CD4-positive, alpha-beta T cell treated with Interleukin-4 for 1 hour (primary cell): ENCODE results near the gene VSNL1.
"Not testable (repeated sequence)": the region's sequence is repeated elsewhere in the genome, so short reads cannot be mapped to it uniquely, and the experiment has no call there.

ENCODE experiments used
- DNase-seq, 2 donors: peaks; one replicate each; pipeline ENCODE4 v3.0.0-alpha.2; 2020 to 2022

The VSNL1 gene

DNA sequence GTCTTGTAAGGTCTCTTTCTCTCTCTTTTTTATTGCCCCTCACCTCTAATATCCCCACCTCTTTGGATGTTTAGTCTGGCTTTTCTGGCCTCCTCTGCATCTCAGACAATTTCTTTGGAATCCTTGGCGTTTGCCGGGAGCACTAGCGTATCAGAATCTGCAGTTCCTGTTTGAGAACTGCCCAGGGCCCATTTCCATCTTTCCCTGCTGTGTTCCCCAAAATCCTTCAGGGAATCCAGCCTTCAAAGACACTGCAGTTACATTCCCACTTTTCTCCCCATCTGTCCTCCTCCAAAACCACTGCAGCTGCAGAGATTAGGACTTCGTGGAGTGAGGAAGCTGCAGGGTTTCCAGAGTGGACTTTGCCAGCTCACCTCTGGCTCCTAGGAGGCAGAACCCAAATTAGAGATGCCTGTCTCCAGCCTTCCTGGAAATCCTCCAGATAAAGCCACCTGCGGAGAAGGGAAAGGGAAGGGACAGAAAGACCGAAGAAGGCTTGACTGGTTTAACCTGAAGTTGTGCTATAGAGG lies 2.7 kb downstream of the VSNL1 start:
- DNase-seq: no peak

DNA sequence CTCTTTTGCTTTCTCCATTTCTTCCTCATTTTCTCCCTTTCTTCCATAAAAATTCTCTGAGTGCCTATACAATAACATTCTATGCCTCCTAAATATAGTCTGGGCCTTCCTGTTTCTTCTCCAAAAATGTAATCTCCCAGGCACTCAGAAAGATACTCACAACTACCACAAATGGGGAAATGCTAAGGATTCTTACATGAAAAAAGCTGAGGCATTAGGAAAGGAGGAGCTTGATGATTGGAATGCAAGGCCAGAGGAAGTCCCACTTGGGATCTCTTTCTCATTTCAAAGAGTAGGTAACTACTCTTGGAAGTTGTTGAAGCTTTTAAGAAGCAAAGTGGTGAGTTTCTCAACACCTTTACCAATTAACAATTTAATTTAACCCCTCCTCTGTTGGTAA lies 3.4 kb downstream of the VSNL1 start:
- DNase-seq: no peak

DNA sequence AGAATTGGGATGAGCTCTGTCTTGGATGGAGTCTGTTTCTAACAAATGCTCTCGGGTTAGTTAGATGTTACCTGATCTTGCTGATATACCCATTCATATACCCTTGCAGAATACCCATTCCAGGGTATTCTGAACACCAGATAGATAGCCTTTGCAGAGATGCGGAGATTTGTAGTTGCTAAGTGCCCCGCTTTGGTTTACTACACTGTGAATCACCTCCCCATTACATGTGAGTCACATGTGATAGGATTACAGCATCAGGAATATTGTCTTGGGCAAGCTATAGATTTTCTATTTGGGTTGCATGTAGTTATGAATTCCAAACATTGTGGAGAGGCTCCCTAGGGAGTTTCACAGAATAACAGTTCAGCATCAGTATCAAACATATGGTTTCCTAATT lies 3.8 kb downstream of the VSNL1 start:
- DNase-seq: no peak

DNA sequence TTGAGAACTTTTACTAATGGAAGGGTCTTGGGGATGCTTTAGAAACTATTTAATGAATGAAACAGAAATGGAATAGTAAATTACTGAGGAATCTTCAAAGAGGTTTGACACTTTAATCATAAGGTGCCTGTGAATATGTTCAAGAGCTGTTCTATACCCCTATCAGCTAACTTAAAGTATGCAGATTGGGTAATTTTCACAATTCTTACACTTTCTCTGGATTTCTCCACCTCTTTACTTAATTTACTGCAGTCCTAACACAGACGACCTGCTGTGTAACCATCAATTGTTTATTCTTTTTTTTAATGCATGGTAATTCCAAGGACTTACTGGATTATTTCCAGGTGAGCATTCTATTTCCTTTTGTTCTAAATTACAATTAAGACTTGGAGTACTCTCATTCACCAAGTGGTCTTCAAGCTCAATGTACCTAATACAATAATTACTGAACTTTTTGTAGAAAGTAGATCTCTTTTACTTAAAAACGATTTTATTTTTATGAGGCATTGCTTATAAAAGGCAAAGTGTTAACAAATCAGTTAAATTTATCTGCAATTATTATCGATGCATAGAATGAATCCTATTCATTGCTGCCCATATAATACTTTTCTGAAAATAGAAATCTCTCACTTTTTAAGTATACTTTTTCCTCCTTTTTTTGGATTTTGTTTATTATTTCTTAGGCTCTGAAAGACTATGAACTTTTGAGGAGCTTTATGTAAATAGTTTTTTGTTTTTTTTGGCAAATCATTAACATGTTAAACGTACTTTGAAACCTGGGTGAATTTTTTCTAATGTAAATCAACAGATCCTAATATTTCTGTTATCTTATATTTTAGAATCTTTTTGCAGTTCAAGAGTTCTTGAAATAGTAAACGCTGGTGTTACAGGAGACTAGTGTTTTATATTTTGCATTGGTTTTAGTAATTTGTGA lies 5.5 kb downstream of the VSNL1 start:
- no peak for DNase-seq

DNA sequence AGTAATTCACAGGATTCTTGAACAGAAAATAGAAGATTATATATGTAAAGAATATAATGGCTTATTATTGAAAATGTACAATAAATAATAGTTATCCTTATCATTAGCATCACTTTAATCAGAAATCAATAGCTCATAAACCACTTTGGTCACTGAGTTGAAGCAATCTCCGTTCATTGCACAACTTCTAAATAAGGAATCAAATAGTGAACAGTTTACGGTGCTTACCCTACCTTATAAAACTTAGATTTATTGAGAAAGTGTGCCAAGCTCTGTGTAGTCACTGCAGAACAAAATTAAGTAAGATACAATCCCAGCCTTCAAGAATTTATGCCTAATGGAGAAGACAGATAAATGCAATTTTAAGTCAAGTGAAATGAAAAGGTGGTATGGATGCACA lies 6.7 kb downstream of the VSNL1 start:
- DNase-seq: no peak

DNA sequence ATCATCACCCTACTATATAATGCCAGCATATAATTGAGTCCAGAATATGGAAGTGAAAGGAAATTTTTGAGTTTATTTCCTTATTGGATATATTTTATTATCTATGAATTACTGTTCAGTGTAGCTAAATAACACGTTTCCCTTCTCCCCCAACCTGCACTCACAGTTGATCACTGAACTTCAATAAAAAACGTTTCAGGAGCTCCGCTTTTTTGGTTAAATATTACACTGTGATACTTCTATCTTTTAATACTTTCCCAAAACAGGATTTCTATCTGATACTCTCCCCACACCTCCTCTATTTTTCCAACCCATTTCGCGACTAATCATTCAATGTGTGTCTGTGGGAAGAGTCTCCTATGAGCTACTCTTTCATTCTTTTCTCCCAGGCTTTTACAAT lies 7.2 kb downstream of the VSNL1 start:
- no peak for DNase-seq

DNA sequence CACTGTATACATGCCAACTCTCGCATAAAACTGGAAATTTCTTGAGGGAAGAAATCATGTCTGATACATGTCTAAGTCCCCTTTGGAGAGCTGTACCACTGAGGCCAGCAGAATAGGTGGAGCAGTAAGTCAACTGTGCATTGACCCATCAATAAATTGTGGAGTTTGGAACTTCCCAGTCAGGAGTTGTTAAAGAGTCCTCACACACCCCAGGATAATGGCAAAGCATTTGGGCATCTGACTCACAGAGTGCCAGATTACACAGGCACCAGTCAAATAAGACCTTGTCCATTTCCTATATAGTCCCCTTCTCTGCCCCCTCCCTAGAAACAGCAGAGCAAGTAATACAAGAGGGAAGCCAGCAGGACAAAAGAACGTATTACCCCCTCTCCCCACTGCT lies 10.4 kb downstream of the VSNL1 start:
- DNase-seq: no peak

DNA sequence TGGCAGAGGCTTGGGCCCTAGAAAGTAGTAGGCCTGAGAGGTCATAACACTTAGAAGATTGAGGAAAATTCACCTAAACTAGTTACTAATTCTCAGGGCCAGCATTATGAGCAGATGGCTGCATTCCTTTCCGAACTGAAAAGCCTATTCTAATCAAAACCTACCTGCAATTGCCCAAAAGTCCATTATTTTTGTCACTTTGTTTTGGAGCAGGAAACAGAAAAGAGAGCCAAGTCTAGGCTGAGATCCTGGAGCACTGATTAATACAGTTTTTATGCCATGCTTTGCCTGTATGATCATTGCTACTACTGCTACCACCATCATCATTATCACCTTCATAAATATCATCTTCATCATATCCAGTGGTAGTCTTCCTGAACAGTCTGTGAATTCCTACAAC lies 14.7 kb downstream of the VSNL1 start:
- no peak for DNase-seq

DNA sequence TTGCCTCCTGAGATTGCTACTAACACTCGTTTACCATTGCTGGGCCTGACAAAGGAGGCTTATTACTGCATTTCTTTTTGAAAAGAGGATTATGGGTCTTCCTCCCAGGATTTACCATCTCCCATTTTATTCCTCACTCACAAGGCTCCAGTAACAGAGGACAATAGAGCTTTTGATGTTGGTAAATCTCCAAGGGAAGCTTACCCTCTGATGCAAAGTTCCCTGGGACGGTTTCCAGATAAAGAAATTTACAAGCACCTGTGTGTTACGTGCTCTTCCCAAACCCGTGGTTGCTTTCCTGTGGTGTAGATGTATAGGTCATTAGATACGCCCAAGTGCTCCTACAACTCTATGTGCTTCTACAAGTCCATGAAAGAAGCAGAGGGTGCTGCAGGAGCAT lies 17.1 kb downstream of the VSNL1 start:
- DNase-seq: no peak

DNA sequence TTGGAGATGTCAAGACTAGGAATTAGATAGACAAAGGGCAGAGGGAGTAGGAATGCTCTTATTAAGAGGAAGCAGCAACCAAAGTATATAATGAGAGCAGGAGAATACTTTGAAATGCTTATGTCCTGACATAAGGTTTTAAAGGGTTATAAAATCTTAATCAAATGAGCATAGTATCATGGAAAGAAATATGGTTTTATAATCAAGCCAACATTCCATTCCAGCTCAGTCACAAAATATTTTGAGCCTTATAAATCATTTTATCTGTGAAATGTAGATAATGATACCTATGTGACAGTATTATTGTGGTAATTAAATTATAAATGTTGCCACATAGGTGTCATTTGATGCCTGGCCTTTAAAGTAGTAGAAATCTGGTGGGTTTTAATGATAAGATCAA lies 17.6 kb downstream of the VSNL1 start:
- no peak for DNase-seq

DNA sequence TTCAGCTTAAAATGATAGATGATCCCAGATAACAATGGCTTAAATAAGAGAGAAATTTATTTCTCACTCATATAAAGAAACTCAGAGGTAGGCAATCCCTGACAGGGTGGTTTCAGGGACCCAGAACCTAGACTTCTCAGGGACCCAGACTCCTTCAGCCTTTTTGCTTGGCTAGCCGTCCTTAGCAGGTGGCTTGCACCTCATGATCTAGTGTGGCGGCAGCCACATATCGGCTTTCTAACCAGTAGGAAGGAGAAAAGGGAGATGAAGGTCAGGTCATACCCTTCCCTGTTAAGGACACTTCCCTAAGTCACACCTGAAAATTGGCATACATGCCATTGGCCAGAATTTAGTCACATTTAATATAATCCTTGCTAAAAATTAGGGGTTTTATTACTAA lies 18.4 kb downstream of the VSNL1 start:
- DNase-seq: no peak

DNA sequence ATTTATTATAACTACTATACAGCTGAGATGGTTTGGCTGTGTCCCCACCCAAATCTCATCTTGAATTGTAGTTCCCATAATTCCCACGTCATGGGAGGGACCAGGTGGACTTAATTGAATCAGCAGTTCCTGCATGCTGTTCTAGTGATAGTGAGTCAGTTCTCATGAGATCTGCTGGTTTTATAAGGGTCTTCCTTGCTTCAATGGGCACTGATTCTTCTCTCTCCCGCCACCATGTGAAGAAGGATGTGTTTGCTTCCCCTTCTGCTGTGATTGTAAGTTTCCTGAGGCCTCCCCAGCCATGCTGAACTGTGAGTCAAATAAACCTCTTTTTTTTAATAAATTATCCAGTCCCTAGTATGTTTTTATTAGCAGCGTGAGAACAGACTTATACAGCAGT lies 25.2 kb downstream of the VSNL1 start:
- DNase-seq: not testable (repeated sequence)

DNA sequence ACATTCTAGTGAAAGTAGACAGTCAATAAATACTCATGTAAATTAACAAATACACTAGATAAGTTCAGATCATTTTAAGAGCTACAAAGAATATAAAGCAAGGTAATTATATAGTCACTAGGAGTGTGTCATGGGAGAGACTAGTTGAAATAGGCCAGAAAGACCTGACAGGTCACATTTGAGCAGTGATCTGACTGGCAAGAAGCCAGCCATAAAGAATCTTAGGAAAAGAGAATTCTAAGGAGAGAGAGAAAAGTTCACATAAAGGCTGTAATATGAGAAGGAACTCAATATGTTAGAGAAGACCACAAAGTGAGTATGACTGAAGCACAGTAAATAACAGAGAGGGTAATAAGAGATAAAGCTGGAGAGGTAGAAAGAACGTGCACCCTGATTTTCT lies 31.2 kb downstream of the VSNL1 start:
- DNase-seq: no peak

DNA sequence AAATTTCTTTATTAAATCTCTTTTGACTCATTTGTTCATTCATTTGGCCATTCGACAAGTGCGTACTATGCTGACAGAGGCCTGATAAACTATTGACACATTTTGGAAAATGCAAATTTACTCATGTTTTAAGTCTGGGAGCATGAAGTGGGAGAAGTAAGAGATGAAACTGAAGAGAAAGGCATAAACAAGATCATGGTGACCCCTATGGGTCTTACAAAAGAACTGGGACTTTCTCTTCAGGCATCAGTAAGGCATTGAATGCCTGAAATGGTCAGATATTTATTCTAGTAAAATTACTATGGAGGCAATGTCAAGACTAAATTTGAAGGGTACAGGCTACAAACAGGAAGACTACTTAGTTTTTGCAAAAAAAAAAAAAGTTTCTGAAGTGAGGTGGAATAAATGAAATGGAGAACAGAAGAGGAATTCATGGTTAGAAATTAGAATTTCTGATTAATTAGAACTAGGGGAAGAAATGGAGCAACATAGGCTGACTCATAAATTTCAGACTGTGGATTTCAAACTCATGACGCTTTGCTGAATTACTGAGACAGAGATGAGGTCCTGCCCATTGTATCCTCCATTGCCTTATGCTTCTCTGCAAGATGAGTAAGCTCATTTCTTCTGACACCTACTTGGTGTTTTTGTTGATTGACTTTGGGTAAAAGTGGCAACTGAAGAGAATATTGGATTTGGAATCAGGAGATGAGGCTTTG lies 32.7 kb downstream of the VSNL1 start:
- no peak for DNase-seq

DNA sequence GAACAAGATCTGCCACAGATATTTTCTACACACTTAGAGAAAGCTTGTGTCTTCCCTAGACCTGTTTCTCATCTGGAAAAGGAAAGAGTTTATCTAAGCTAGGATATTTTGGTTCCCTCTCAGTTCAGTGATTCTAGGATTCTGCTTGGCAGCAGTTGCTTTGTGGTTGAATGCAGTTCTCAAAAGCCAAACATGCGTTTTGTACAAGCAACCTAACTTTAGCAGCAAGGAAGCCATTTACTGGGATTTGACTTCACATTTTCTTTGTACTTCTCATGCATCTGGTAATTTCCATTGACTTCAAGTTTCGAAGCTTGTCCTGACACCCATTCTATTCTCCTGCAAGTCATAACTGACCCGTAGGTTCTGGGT lies 33.3 kb downstream of the VSNL1 start:
- DNase-seq: no peak

DNA sequence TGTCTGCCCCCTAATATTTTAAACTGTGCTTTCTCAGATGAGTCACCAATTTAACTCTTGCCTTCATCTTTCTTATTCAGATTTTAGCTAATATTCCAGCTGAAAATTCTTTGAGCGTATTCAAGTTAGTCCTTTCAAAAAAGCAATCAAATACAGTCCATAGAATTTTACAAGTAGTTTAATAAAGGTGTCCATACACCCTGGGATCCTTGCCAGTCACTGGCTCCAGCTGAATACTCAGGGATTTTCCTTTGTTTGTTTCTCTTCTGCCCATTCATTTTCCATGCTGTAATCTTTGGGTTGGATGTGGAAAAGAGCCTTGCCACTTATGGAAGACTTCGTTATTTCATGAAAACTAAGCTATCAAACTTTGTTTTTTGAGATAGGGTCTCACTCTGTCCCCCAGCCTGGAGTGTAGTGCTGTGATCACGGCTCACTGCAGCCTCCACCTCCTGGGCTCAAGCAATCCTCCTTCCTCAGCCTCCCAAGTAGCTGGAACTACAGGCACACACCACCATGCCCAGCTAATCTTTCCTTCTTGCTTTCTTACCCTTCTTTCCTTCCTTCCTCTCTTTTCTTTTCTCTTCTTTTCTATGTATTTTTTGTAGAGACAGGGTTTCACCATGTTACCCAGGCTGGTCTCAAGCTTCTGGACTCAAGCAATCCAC lies 34.0 kb downstream of the VSNL1 start:
- no peak for DNase-seq

DNA sequence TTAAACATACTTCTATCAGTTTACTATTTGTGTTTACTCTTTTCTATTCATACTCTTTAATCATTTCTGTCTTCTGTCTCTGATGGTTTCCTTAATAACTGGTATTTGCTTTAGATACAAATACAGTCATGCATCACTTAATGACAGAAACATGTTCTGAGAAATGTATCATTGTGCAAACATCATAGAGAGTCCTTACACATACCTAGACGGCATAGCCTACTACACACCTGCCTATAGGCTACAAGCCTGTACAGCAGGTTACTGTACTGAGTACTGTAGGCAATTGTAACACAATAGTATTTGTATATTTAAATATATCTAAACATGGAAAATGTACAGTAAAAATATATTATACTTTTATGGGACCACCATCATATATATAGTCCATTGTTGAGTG lies 36.3 kb downstream of the VSNL1 start:
- DNase-seq: no peak

DNA sequence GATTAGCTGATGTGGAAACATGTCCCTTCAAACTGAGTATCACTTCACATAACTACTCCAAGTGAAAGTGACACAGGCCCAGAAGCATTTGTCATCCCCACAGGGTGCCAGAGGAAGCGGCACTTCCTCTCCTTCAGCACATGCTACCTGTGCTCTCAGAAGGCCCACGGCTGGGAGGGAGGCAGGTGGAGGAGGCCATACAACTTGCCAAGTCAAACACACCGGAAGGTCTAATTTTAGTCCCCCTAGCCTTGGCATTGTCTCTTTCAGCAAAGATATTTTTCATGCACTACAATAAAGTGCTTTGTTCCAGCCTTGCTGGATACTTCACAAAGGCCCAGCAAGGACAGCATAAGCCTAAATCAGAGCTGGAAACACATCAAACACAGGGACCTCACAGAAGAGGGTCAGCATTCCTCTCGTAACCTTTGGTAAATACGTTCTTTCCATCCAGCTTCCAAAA lies 38.0 kb downstream of the VSNL1 start:
- no peak for DNase-seq

DNA sequence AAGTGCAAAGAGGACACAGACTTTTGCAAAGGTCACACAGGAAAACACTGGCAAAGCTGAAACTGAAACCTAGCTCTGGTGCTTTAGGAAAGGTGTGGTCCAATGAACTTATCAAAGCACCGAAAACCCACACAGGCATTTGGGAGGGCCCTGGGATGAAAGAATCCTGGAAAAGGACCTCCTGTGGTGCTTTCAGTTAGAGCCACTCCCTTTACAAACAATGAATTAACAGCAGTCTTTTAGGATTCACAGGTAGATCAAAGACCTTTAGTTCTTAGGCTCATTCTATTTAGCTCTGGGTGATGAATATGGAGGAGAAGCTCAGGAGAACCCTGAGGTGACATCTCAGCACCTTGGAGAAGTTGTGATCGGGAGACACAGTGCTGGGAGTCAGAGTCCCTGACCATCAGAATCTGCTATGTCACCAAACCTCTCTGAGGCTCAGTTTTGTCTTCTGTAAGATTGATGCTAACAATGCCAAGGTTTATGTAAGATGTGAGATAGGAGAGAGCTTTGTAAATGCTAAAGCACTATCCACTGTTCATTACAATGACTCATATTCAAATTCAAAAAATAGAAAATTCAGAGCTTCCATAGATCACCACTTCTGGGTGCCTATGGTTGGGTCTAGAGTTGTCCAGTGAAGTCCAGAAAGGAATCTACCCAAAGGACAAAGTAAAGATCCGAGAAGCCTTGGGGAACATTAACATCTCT lies 39.3 kb downstream of the VSNL1 start:
- no peak for DNase-seq

DNA sequence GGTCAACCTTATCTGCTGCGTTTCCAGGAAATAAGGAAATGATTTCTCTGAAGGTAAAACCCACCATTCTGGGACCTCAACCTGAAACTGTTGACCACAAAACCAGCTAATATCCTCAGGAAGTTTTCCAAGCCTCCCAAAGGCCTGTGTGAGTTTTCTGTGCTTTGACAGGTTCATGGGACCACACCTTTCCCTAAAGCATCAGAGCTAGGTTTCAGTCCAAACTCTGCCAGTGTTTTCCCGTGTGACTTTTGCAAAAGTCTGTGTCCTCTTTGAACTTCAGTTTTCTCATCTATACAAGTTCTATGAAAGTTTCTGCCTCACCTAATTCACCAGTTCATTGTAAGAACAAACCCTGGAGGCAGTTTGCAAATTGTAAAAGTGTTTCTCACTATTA lies 39.8 kb downstream of the VSNL1 start:
- DNase-seq: no peak

DNA sequence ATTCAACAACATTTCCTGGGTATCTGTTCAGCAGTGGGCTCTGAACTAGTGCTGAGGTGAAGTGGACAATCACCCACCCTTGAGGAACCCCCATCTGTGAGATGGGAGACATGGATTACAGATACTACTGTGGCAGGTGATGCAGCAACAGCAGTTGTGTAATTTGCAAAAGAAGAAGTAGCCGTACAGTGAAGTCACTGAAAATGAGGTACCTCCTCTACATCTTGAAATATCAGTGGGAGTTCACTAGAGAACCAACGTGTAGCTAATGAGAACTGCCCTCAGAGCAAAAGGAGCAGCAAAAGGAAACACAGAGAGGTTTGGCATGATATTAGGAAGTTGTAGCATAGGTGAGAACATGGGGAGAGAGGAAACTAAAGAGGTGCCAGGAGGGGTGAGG lies 41.3 kb downstream of the VSNL1 start:
- no peak for DNase-seq

DNA sequence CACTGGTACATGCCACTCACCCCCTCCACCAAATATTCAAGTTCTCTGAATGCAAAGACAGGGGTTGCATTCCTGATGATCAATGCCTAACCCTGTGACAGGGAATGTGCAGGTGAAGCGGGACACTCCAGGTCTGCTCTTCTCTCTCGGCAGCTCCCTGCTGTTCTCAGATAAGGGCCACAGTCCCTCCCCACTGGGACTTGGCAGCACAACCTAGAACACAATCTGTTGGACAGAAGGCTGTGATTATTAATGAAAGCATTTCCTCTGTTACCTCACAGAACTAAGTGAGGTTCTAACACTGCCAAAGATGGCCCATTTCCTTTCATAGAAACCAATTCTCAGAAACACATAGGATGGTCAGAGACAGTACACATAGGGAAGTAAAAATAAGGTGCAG lies 42.7 kb downstream of the VSNL1 start:
- no peak for DNase-seq

DNA sequence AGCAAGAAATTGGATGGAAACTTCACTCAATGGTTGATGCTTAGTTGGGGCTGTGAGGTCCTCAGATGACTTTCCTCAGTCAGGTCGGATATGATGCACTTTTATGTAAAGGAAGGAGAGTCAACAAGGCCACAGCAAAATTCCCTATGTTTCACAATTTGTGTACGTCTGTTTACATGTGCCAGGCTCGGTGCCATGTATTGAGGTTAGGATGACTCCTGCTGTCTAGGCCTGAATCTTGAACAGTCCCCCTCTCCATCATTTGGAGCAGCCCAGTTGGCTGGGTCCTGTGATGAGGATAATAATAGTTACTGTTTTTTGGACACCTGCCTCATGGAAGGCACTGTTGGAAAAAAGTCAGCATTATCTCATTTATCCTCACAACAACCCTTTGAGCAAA lies 43.1 kb downstream of the VSNL1 start:
- DNase-seq: no peak
